SK-N-SH treated with all-trans-retinoic acid at 6 μM for 48 hours (cell line): Measurements from ENCODE around the gene FYCO1.

Experiments used
- ATAC-seq: fragments of 200-7000 bp; cut with Tn5 transposase; 3 replicates; pipeline ENCODE4 v1.9.1; 2020; ENCODE audit warnings: mild to moderate bottlenecking, moderate library complexity
- ARNTL ChIP-seq: fragments of 450-650 bp; formaldehyde crosslinking; IDR thresholded peaks from 2 replicates; pipeline ENCODE4 v1.5.0; 2020; ENCODE audit warnings: low read depth, mild to moderate bottlenecking, moderate library complexity, borderline replicate concordance
- BACH2 ChIP-seq: fragments of 250-450 bp; sonication (Bioruptor Pico); IDR thresholded peaks from 2 replicates; pipeline ENCODE4 v1.9.0; 2021; ENCODE audit warnings: mild to moderate bottlenecking, borderline replicate concordance
- CSDC2 ChIP-seq: fragments of 250-450 bp; sonication (Bioruptor Pico); IDR thresholded peaks from 2 replicates; pipeline ENCODE4 v1.5.0; 2020; ENCODE audit warnings: mild to moderate bottlenecking, moderate library complexity
- ESRRG ChIP-seq: fragments of 250-450 bp; sonication (Bioruptor Pico); IDR thresholded peaks from 2 replicates; pipeline ENCODE4 v1.6.1; 2021; ENCODE audit warnings: mild to moderate bottlenecking
- GLIS3 ChIP-seq: fragments of 250-450 bp; sonication (Bioruptor Pico); IDR thresholded peaks from 2 replicates; pipeline ENCODE4 v1.5.0; 2020; ENCODE audit warnings: mild to moderate bottlenecking, moderate library complexity
- OSR1 ChIP-seq: fragments of 250-450 bp; sonication (Bioruptor Pico); IDR thresholded peaks from 2 replicates; pipeline ENCODE4 v1.8.0; 2022; ENCODE audit warnings: moderate library complexity, mild to moderate bottlenecking, inconsistent platforms
- PPARA ChIP-seq: fragments of 250-450 bp; sonication (Bioruptor Pico); IDR thresholded peaks from 2 replicates; pipeline ENCODE4 v1.5.0; 2020; ENCODE audit warnings: mild to moderate bottlenecking, borderline replicate concordance
- RARB ChIP-seq: fragments of 250-450 bp; sonication (Bioruptor Pico); IDR thresholded peaks from 2 replicates; pipeline ENCODE4 v1.8.0; 2021; ENCODE audit warnings: mild to moderate bottlenecking, moderate library complexity
- SNAI2 ChIP-seq: fragments of 250-450 bp; sonication (Bioruptor Pico); IDR thresholded peaks from 2 replicates; pipeline ENCODE4 v1.5.0; 2020; ENCODE audit warnings: mild to moderate bottlenecking, moderate library complexity
- TCF4 ChIP-seq: fragments of 250-450 bp; sonication (Bioruptor Pico); IDR thresholded peaks from 2 replicates; pipeline ENCODE4 v1.8.0; 2021; ENCODE audit warnings: mild to moderate bottlenecking, moderate library complexity, borderline replicate concordance
- ZNF565 ChIP-seq: fragments of 450-650 bp; formaldehyde crosslinking; conservative IDR thresholded peaks from 2 replicates; pipeline ENCODE4 v1.5.0; 2020; ENCODE audit warnings: low read depth, mild to moderate bottlenecking, moderate library complexity
- TF ChIP-seq, protein P1 (sequence below): fragments of 250-450 bp; sonication (Bioruptor Pico); IDR thresholded peaks from 2 replicates; pipeline ENCODE4 v1.5.0; 2020; ENCODE audit warnings: mild to moderate bottlenecking, moderate library complexity
- TF ChIP-seq, protein P2 (sequence below): fragments of 250-450 bp; sonication (Bioruptor Pico); IDR thresholded peaks from 2 replicates; pipeline ENCODE4 v1.5.1; 2020; ENCODE audit warnings: low read depth, mild to moderate bottlenecking, moderate library complexity
- TF ChIP-seq, protein P3 (sequence below): fragments of 250-450 bp; sonication (Bioruptor Pico); IDR thresholded peaks from 2 replicates; pipeline ENCODE4 v1.8.0; 2020; ENCODE audit warnings: mild to moderate bottlenecking, moderate library complexity, borderline replicate concordance
- TF ChIP-seq, protein P4 (sequence below): fragments of 250-450 bp; sonication (Bioruptor Pico); IDR thresholded peaks from 2 replicates; pipeline ENCODE4 v1.8.0; 2021; ENCODE audit warnings: low read depth, mild to moderate bottlenecking, moderate library complexity, borderline replicate concordance
- TF ChIP-seq, protein P5 (sequence below): fragments of 250-450 bp; sonication (Bioruptor Pico); IDR thresholded peaks from 2 replicates; pipeline ENCODE4 v1.5.1; 2021; ENCODE audit warnings: mild to moderate bottlenecking, moderate library complexity

The FYCO1 gene

DNA sequence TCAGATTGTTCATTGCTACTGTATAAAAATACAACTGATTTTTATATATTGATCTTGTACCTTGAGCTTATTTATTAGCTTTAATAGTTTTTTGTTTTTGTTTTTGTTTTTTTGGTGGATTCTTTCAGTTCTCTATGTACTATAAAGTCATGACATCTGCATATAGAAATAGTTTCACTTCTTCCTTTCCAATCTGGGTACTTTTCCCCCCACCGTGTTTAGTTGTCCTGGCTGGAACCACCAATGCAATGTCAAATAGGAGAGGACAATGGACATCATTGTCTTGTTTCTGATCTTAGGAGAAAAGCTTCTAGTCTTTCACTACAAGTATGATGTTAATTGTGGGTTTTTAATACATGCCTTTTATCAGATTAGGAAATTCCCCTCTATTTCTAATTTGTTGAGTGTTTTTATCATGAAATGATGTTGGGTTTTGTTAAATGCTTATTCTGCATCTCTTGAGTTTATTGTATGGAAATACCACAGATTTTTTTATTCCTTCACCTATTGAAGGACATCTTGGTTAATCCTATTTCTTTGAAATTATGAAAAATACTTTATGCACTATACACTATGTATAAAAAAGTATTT, 34.4 kb upstream of the FYCO1 start:
- no peak for TF ChIP-seq RARB (CRISPR knock-in tag)
- TF ChIP-seq OSR1 (CRISPR knock-in tag), result no peak
- no peak for TF ChIP-seq BACH2 (CRISPR knock-in tag)
- TF ChIP-seq, protein P1, sequence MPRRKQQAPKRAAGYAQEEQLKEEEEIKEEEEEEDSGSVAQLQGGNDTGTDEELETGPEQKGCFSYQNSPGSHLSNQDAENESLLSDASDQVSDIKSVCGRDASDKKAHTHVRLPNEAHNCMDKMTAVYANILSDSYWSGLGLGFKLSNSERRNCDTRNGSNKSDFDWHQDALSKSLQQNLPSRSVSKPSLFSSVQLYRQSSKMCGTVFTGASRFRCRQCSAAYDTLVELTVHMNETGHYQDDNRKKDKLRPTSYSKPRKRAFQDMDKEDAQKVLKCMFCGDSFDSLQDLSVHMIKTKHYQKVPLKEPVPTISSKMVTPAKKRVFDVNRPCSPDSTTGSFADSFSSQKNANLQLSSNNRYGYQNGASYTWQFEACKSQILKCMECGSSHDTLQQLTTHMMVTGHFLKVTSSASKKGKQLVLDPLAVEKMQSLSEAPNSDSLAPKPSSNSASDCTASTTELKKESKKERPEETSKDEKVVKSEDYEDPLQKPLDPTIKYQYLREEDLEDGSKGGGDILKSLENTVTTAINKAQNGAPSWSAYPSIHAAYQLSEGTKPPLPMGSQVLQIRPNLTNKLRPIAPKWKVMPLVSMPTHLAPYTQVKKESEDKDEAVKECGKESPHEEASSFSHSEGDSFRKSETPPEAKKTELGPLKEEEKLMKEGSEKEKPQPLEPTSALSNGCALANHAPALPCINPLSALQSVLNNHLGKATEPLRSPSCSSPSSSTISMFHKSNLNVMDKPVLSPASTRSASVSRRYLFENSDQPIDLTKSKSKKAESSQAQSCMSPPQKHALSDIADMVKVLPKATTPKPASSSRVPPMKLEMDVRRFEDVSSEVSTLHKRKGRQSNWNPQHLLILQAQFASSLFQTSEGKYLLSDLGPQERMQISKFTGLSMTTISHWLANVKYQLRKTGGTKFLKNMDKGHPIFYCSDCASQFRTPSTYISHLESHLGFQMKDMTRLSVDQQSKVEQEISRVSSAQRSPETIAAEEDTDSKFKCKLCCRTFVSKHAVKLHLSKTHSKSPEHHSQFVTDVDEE, result no peak
- TF ChIP-seq, protein P2, sequence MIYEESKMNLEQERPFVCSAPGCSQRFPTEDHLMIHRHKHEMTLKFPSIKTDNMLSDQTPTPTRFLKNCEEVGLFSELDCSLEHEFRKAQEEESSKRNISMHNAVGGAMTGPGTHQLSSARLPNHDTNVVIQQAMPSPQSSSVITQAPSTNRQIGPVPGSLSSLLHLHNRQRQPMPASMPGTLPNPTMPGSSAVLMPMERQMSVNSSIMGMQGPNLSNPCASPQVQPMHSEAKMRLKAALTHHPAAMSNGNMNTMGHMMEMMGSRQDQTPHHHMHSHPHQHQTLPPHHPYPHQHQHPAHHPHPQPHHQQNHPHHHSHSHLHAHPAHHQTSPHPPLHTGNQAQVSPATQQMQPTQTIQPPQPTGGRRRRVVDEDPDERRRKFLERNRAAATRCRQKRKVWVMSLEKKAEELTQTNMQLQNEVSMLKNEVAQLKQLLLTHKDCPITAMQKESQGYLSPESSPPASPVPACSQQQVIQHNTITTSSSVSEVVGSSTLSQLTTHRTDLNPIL (CRISPR knock-in tag), result no peak
- TF ChIP-seq ZNF565, result no peak
- TF ChIP-seq, protein P3, sequence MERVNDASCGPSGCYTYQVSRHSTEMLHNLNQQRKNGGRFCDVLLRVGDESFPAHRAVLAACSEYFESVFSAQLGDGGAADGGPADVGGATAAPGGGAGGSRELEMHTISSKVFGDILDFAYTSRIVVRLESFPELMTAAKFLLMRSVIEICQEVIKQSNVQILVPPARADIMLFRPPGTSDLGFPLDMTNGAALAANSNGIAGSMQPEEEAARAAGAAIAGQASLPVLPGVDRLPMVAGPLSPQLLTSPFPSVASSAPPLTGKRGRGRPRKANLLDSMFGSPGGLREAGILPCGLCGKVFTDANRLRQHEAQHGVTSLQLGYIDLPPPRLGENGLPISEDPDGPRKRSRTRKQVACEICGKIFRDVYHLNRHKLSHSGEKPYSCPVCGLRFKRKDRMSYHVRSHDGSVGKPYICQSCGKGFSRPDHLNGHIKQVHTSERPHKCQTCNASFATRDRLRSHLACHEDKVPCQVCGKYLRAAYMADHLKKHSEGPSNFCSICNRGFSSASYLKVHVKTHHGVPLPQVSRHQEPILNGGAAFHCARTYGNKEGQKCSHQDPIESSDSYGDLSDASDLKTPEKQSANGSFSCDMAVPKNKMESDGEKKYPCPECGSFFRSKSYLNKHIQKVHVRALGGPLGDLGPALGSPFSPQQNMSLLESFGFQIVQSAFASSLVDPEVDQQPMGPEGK (CRISPR knock-in tag), result no peak
- TF ChIP-seq, protein P4, sequence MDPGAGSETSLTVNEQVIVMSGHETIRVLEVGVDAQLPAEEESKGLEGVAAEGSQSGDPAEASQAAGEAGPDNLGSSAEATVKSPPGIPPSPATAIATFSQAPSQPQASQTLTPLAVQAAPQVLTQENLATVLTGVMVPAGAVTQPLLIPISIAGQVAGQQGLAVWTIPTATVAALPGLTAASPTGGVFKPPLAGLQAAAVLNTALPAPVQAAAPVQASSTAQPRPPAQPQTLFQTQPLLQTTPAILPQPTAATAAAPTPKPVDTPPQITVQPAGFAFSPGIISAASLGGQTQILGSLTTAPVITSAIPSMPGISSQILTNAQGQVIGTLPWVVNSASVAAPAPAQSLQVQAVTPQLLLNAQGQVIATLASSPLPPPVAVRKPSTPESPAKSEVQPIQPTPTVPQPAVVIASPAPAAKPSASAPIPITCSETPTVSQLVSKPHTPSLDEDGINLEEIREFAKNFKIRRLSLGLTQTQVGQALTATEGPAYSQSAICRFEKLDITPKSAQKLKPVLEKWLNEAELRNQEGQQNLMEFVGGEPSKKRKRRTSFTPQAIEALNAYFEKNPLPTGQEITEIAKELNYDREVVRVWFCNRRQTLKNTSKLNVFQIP (CRISPR knock-in tag), result no peak
- TF ChIP-seq, all 23 proteins: peak for 0
- ATAC-seq, result no peak

DNA sequence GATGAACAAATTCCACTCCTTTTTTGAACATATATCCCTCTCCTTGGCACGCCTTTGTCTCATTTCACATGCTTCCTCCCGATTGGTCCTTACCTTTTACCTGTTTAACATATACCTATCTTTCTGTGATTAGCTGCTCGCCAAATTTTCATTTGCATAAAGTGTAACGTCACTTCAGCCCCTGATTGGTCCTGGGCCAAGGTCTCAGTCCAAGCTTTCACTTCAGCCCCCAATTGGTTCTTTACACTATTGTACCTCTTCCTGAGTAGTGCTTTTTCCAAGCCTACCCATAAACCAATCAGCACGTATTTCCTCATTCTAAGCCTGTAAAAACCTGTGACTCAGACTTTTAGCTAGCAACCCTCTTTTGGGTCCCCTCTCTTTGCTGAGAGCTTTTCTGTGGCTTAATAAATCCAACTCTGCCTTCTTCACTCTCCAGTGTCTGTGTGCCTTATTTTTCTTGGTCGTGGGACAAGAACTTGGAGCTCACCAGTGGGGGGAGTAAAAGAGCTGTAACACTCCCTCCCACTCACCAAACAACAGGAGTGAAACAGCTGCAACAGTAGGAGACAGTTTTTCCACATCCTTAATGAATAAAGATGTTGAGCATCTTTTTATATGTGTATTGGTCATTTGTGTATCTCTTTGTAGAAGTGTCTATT, 32.2 kb upstream of the FYCO1 start:
- TF ChIP-seq TCF4 (CRISPR knock-in tag) (no peak), RARB (CRISPR knock-in tag) (no peak), ARNTL (no peak), GLIS3 (CRISPR knock-in tag) (no peak), PPARA (CRISPR knock-in tag) (no peak), ESRRG (CRISPR knock-in tag) (no peak), CSDC2 (CRISPR knock-in tag) (no peak), SNAI2 (CRISPR knock-in tag) (no peak)
- TF ChIP-seq, protein P5, sequence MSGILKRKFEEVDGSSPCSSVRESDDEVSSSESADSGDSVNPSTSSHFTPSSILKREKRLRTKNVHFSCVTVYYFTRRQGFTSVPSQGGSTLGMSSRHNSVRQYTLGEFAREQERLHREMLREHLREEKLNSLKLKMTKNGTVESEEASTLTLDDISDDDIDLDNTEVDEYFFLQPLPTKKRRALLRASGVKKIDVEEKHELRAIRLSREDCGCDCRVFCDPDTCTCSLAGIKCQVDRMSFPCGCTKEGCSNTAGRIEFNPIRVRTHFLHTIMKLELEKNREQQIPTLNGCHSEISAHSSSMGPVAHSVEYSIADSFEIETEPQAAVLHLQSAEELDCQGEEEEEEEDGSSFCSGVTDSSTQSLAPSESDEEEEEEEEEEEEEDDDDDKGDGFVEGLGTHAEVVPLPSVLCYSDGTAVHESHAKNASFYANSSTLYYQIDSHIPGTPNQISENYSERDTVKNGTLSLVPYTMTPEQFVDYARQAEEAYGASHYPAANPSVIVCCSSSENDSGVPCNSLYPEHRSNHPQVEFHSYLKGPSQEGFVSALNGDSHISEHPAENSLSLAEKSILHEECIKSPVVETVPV, result no peak
- TF ChIP-seq, protein P3 (CRISPR knock-in tag), result no peak
- TF ChIP-seq, protein P1, result no peak
- TF ChIP-seq, protein P4 (CRISPR knock-in tag), result no peak
- TF ChIP-seq, all 23 proteins: peak for 0
- no peak for ATAC-seq
